PC-9 (cell line): ENCODE data around the gene MSH5.

Experiments used
- EZH2 ChIP-seq: fragments of 200-600 bp; sonication (generic); IDR thresholded peaks from 2 replicates; pipeline ENCODE4 v1.8.0; 2017; ENCODE audit warnings: antibody characterized with exemption, low read depth
- TF ChIP-seq, protein P1 (sequence below): fragments of 200-600 bp; sonication (generic); conservative IDR thresholded peaks from 2 replicates; pipeline ENCODE4 v1.6.1; 2017; ENCODE audit warnings: mixed run types, antibody characterized with exemption, mild to moderate bottlenecking, moderate library complexity

DNA sequence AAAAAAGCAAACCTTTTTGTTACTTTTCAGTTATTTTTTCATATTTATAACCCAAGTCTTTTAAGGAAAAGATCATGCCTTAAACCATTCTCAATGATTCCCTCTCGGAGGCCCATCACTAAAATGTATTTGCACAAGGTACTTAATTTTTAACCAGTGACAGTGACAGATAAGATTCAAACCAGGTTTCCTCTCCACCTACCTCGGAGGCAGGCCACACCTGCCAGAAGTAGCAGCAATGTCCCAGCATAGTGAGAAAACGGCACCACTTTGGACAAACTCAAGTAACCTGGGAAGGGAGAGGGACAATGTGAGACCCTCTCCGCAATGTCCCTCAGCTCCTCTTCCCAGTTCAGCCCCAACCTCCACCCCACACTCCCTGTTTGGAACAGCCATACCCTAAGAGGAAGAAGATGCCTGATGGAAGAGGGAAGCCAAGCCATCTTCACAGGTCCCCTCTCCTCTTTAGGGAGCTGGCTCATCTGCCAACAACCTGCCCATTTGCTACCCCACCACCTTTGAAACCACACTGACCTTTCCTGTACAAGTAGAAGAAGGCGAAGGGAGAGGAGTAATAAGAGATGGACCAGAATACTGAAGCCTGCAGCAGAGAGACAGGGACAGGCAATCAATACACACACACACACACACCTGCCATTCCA, 38.9 kb upstream of the MSH5 start:
- TF ChIP-seq, protein P1, sequence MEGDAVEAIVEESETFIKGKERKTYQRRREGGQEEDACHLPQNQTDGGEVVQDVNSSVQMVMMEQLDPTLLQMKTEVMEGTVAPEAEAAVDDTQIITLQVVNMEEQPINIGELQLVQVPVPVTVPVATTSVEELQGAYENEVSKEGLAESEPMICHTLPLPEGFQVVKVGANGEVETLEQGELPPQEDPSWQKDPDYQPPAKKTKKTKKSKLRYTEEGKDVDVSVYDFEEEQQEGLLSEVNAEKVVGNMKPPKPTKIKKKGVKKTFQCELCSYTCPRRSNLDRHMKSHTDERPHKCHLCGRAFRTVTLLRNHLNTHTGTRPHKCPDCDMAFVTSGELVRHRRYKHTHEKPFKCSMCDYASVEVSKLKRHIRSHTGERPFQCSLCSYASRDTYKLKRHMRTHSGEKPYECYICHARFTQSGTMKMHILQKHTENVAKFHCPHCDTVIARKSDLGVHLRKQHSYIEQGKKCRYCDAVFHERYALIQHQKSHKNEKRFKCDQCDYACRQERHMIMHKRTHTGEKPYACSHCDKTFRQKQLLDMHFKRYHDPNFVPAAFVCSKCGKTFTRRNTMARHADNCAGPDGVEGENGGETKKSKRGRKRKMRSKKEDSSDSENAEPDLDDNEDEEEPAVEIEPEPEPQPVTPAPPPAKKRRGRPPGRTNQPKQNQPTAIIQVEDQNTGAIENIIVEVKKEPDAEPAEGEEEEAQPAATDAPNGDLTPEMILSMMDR: no peak
- no peak for TF ChIP-seq EZH2
